Fibroblast of pulmonary artery (primary cell): Measurements from ENCODE around the gene DUS2.

Experiments used
- DNase-seq: peaks from one replicate; pipeline ENCODE4 v3.0.0-alpha.2; 2010; ENCODE audit warnings: low read depth
- H3K4me3 ChIP-seq: replicated peaks from 2 replicates; pipeline ENCODE4 v1.5.1; 2011; ENCODE audit warnings: low read depth, mild to moderate bottlenecking, control low read depth, low read length, moderate library complexity
- CTCF ChIP-seq: IDR thresholded peaks from 2 replicates; pipeline ENCODE4 v1.5.1; 2011; ENCODE audit warnings: mild to moderate bottlenecking, control low read depth, low read length, inconsistent platforms; ENCODE audit errors: missing control alignments

DUS2 gene

GRCh38 chr16:68071518-68071901 lies 48.4 kb downstream of the DUS2 start:
- no peak overlapping the region for H3K4me3 ChIP-seq
- DNase-seq: no peak
- no peak for TF ChIP-seq CTCF

GRCh38 chr16:68072038-68072695 lies 49.1 kb downstream of the DUS2 start:
- no peak overlapping the region for H3K4me3 ChIP-seq
- DNase-seq: no peak
- no peak for TF ChIP-seq CTCF

- no peak for TF ChIP-seq CTCF
- H3K4me3 ChIP-seq: no peak overlapping the region
These were observed 51.0 kb downstream of the DUS2 start for GRCh38 chr16:68073902-68074760.

GRCh38 chr16:68074850-68075555 lies 51.9 kb downstream of the DUS2 start:
- no peak for DNase-seq
- no peak overlapping the region for H3K4me3 ChIP-seq
- TF ChIP-seq CTCF: no peak

More at GRCh38 chr16:68073902-68074760, 51.0 kb downstream of the DUS2 start:
- DNase-seq: no peak

- H3K4me3 ChIP-seq: no peak overlapping the region
- no peak for DNase-seq
- no peak for TF ChIP-seq CTCF
These were observed 52.9 kb downstream of the DUS2 start for GRCh38 chr16:68075980-68076379.

GRCh38 chr16:68076560-68076959 lies 53.5 kb downstream of the DUS2 start:
- no peak for DNase-seq
- no peak overlapping the region for H3K4me3 ChIP-seq
- TF ChIP-seq CTCF: no peak
